Suprapubic skin (tissue), 4 donors: Measurements from ENCODE around the gene ID2. TPM values are rescaled to one million over a fixed set of nuclear protein-coding genes. Genes with fewer than 3 reads are reported as not detected.

Source experiments
- DNase-seq, 2 donors: peaks; one replicate each; pipeline ENCODE4 v3.0.0-alpha.2; 2019; ENCODE audit warnings: low spot score in 2 of 2
- H3K27ac ChIP-seq: fragments of 200-600 bp; sonication (generic); one replicate; pipeline ENCODE4 v1.5.1; 2019
- H3K27me3 ChIP-seq: fragments of 200-600 bp; sonication (generic); one replicate; pipeline ENCODE4 v1.5.1; 2019
- H3K36me3 ChIP-seq: fragments of 200-600 bp; sonication (generic); one replicate; pipeline ENCODE4 v1.5.1; 2019
- H3K4me1 ChIP-seq: fragments of 200-600 bp; sonication (generic); one replicate; pipeline ENCODE4 v1.5.1; 2019
- H3K4me3 ChIP-seq: fragments of 200-600 bp; sonication (generic); one replicate; pipeline ENCODE4 v1.5.1; 2019; ENCODE audit warnings: mild to moderate bottlenecking
- H3K9me3 ChIP-seq: fragments of 200-600 bp; sonication (generic); one replicate; pipeline ENCODE4 v1.5.1; 2019
- CTCF ChIP-seq, 2 donors: fragments of 200-600 bp in 1 of 2; fragments of 450-650 bp in 1 of 2; sonication (generic) in 1 of 2; IDR thresholded peaks; one replicate each; pipeline ENCODE4 v1.5.1; 2016 to 2019; ENCODE audit warnings: antibody characterized with exemption in 2 of 2, mild to moderate bottlenecking in 1 of 2, moderate library complexity in 1 of 2
- EP300 ChIP-seq: sonication (generic); formaldehyde crosslinking; IDR thresholded peaks from one replicate; pipeline ENCODE4 v1.6.1; 2017; ENCODE audit warnings: antibody characterized with exemption
- POLR2A ChIP-seq, 2 donors: fragments of 450-650 bp; IDR thresholded peaks; one replicate each; pipeline ENCODE4 v1.6.1; 2017; ENCODE audit warnings: antibody characterized with exemption in 2 of 2, mild to moderate bottlenecking in 2 of 2, moderate library complexity in 2 of 2
- POLR2AphosphoS5 ChIP-seq, 3 donors: sonication (generic); formaldehyde crosslinking; IDR thresholded peaks; one replicate each; pipeline ENCODE4 v1.6.1; 2017; ENCODE audit warnings: antibody characterized with exemption in 3 of 3
- WGBS: methylation state at CpG from one replicate; pipeline ENCODE4 v1.1.5; 2018; 5-methylcytosine and 5-hydroxymethylcytosine counted together
- total RNA-seq, 4 donors: library from RNA; depleted of rRNA; stranded (reverse); fragments of >200 nt; gene quantifications; one replicate each; pipeline ENCODE4 v1.1.0, GENCODE V29; 2016

The ID2 gene
- total RNA-seq, 4 donors from 2014 or later = 179 to 249 (median 211) TPM

- no peak for TF ChIP-seq POLR2AphosphoS5 (IDR thresholded peaks at IDR 0.05)
- TF ChIP-seq CTCF (IDR thresholded peaks at IDR 0.05) = no peak
- no peak for TF ChIP-seq EP300
- no peak for TF ChIP-seq POLR2A (IDR thresholded peaks at IDR 0.05)
- no peak overlapping the region for H3K27ac ChIP-seq
- no peak overlapping the region for H3K4me3 ChIP-seq
- peaks cover 7% of the 10 kb centered on the region for H3K4me1 ChIP-seq
- WGBS = 95% methylated on average over 11 of the region's 11 CpGs
- no peaks in the 10 kb centered on the region for H3K27me3 ChIP-seq
- peak in 1 of 2 donors; percentile 45 for DNase-seq
- H3K36me3 ChIP-seq = no peaks in the 10 kb centered on the region
- no peaks in the 10 kb centered on the region for H3K9me3 ChIP-seq
Measured at GRCh38 chr2:8648441-8649213, 33.2 kb upstream of the ID2 start.

- Histone ChIP-seq H3K4me1 (no peaks in the 10 kb centered on the region), H3K27me3 (no peaks in the 10 kb centered on the region), H3K36me3 (no peaks in the 10 kb centered on the region), H3K4me3 (no peak overlapping the region), H3K27ac (no peak overlapping the region), H3K9me3 (no peaks in the 10 kb centered on the region)
- DNase-seq = no peak
- TF ChIP-seq POLR2AphosphoS5 (IDR thresholded peaks at IDR 0.05) = no peak
- no peak for TF ChIP-seq POLR2A (IDR thresholded peaks at IDR 0.05)
- TF ChIP-seq EP300 = no peak
- TF ChIP-seq CTCF (IDR thresholded peaks at IDR 0.05) = no peak
- whole genome bisulfite sequencing = 92% methylated on average over 6 of the region's 6 CpGs
Measured at GRCh38 chr2:8649718-8650117, 32.1 kb upstream of the ID2 start.

GRCh38 chr2:8650256-8650655, 31.6 kb upstream of the ID2 start:
- WGBS = 94% methylated on average over 4 of the region's 4 CpGs
- no peak overlapping the region for H3K27ac ChIP-seq
- no peaks in the 10 kb centered on the region for H3K36me3 ChIP-seq
- no peaks in the 10 kb centered on the region for H3K4me1 ChIP-seq
- no peak overlapping the region for H3K4me3 ChIP-seq
- TF ChIP-seq CTCF (IDR thresholded peaks at IDR 0.05) (no peak), POLR2AphosphoS5 (IDR thresholded peaks at IDR 0.05) (no peak), EP300 (no peak), POLR2A (IDR thresholded peaks at IDR 0.05) (no peak)
- DNase-seq = no peak
- no peaks in the 10 kb centered on the region for H3K9me3 ChIP-seq
- H3K27me3 ChIP-seq = no peaks in the 10 kb centered on the region

GRCh38 chr2:8652774-8653426, 29.0 kb upstream of the ID2 start:
- no peaks in the 10 kb centered on the region for H3K36me3 ChIP-seq
- TF ChIP-seq POLR2A (IDR thresholded peaks at IDR 0.05) (no peak), EP300 (no peak), CTCF (IDR thresholded peaks at IDR 0.05) (no peak), POLR2AphosphoS5 (IDR thresholded peaks at IDR 0.05) (no peak)
- WGBS = 87% methylated on average over 11 of the region's 11 CpGs
- H3K9me3 ChIP-seq = no peaks in the 10 kb centered on the region
- H3K4me1 ChIP-seq = no peaks in the 10 kb centered on the region
- DNase-seq = no peak
- no peak overlapping the region for H3K4me3 ChIP-seq
- no peak overlapping the region for H3K27ac ChIP-seq
- H3K27me3 ChIP-seq = no peaks in the 10 kb centered on the region

GRCh38 chr2:8653485-8653884, 28.4 kb upstream of the ID2 start:
- 87% methylated on average over 7 of the region's 7 CpGs for WGBS
- no peaks in the 10 kb centered on the region for H3K36me3 ChIP-seq
- H3K4me3 ChIP-seq = no peak overlapping the region
- H3K4me1 ChIP-seq = no peaks in the 10 kb centered on the region
- no peak for TF ChIP-seq POLR2A (IDR thresholded peaks at IDR 0.05)
- no peak for TF ChIP-seq CTCF (IDR thresholded peaks at IDR 0.05)
- TF ChIP-seq POLR2AphosphoS5 (IDR thresholded peaks at IDR 0.05) = no peak
- H3K27ac ChIP-seq = no peak overlapping the region
- H3K27me3 ChIP-seq = no peaks in the 10 kb centered on the region
- H3K9me3 ChIP-seq = no peaks in the 10 kb centered on the region
- DNase-seq = no peak
